ENCODE data around the gene STRN4. TPM values are rescaled to one million over a fixed set of nuclear protein-coding genes. Genes with fewer than 3 reads are reported as not detected.

STRN4 gene
- total RNA-seq, 1 experiment from 2014 or later: 143 TPM

GRCh38 chr19:46723023-46723461, 23.2 kb downstream of the STRN4 start:
- H3K4ac ChIP-seq (ENCODE audit: low read depth, low read length): no peak overlapping the region
- no peaks in the 10 kb centered on the region for H3K9me3 ChIP-seq (ENCODE audit: control insufficient read depth, low read depth, low read length)
- H2BK20ac ChIP-seq (ENCODE audit: low read depth, low read length, poor library complexity, severe bottlenecking): no peak overlapping the region
- no peak overlapping the region for H4K8ac ChIP-seq (replicated peaks; ENCODE audit: insufficient read length, low read depth, low read length)
- no peak overlapping the region for H3K14ac ChIP-seq (ENCODE audit: insufficient read depth, low read length)
- no peak overlapping the region for H3K18ac ChIP-seq (ENCODE audit: insufficient read length, low read depth, low read length)
- no peak overlapping the region for H3K27ac ChIP-seq (ENCODE audit: insufficient read length, low read depth, low read length)
- Mint-ChIP-seq H3K27me3 (ENCODE audit: low read depth) (no peaks in the 10 kb centered on the region; the same call in 1 of the 2 replicates), H3K4me3 (no peak overlapping the region), H3K4me1 (peaks cover 13 to 23% of the 10 kb centered on the region in 2 experiments), H3K36me3 (ENCODE audit: insufficient read depth in 1 of 3, low read depth in 3 of 3) (peaks cover 39 to 71% (median 71%) of the 10 kb centered on the region in 3 experiments), H3K9me3 (no peaks in the 10 kb centered on the region), H3K27ac (no peak overlapping the region)
- no peaks in the 10 kb centered on the region for H3K23me2 ChIP-seq (ENCODE audit: insufficient read length, low read depth, low read length, poor library complexity, severe bottlenecking)
- no peak for TF ChIP-seq CTCF (conservative IDR thresholded peaks at IDR 0.05)
- H3K79me1 ChIP-seq (ENCODE audit: insufficient read depth, low read depth, low read length, poor library complexity, severe bottlenecking): no peaks in the 10 kb centered on the region
- no peak overlapping the region for H3K4me2 ChIP-seq (ENCODE audit: insufficient read depth, insufficient read length, low read length)
- H4K20me1 ChIP-seq (ENCODE audit: control insufficient read depth, insufficient read depth, insufficient read length): no peaks in the 10 kb centered on the region
- H3K9ac ChIP-seq (ENCODE audit: extremely low read depth, insufficient read length, low read length): no peak overlapping the region
- H3K79me2 ChIP-seq (ENCODE audit: insufficient read depth, low read length): no peaks in the 10 kb centered on the region
- no CpG with 5 or more reads among the region's 16 CpGs for WGBS (ENCODE audit: extremely low coverage, insufficient read length, low lambda C conversion rate)
- H2AK5ac ChIP-seq (ENCODE audit: insufficient read length, low read length): no peak overlapping the region
- H2BK5ac ChIP-seq (ENCODE audit: insufficient read length, low read length): no peak overlapping the region
- no peak overlapping the region for H2BK120ac ChIP-seq (ENCODE audit: low read depth, low read length, poor library complexity, severe bottlenecking)
- no peak overlapping the region for H3K23ac ChIP-seq (ENCODE audit: insufficient read length, low read depth, low read length)
- no peaks in the 10 kb centered on the region for H3K27me3 ChIP-seq (ENCODE audit: insufficient read depth, low read length)
- no peaks in the 10 kb centered on the region for H3K4me1 ChIP-seq (ENCODE audit: insufficient read depth, low read length)
- H2AFZ ChIP-seq (ENCODE audit: low read length): no peak overlapping the region
- H3T11ph ChIP-seq (ENCODE audit: low read length): no peak overlapping the region
- H2BK12ac ChIP-seq (ENCODE audit: insufficient read length, low read depth, low read length): no peak overlapping the region
- DNase-seq: no peak
- no peak overlapping the region for H3K56ac ChIP-seq (ENCODE audit: insufficient read length, low read depth, low read length)
- no peak overlapping the region for H2BK15ac ChIP-seq (ENCODE audit: low read depth, low read length)
- no peak overlapping the region for H4K5ac ChIP-seq (ENCODE audit: insufficient read length, low read depth, low read length)
- H4K91ac ChIP-seq (ENCODE audit: insufficient read length, low read depth, low read length): no peak overlapping the region
